Measurements from ENCODE around the gene SAPCD1.

GRCh38 chr6:31713465-31713864 is 49.0 kb upstream of the SAPCD1 start:
- TF ChIP-seq NFRKB (IDR thresholded peaks at IDR 0.05) (no peak), FOXA1 (IDR thresholded peaks at IDR 0.05) (no peak), SP1 (IDR thresholded peaks at IDR 0.05) (no peak), LEF1 (IDR thresholded peaks at IDR 0.05; ENCODE audit: borderline replicate concordance) (no peak), HDGF (IDR thresholded peaks at IDR 0.05; ENCODE audit: borderline replicate concordance) (no peak), SUZ12 (IDR thresholded peaks at IDR 0.05) (no peak), TARDBP (IDR thresholded peaks at IDR 0.05) (no peak)
